GM12878 (cell line): ENCODE results near the gene CD82. TPM values are rescaled to one million over a fixed set of nuclear protein-coding genes. Genes with fewer than 3 reads are reported as not detected.

ENCODE experiments used
- EZH2 ChIP-seq: IDR thresholded peaks from 2 replicates; pipeline ENCODE4 v1.6.1; 2012; ENCODE audit warnings: low read depth, mild to moderate bottlenecking, control low read depth, inconsistent platforms, low read length, borderline replicate concordance; ENCODE audit not compliant: control insufficient read depth
- HDAC2 ChIP-seq: fragments of 200-600 bp; sonication (generic); IDR thresholded peaks from 2 replicates; pipeline ENCODE4 v1.6.1; 2017
- KLF5 ChIP-seq: fragments of 450-650 bp; IDR thresholded peaks from 2 replicates; pipeline ENCODE4 v1.6.1; 2014; ENCODE audit warnings: mild to moderate bottlenecking; ENCODE audit not compliant: partially characterized antibody
- MEF2B ChIP-seq: fragments of 450-650 bp; IDR thresholded peaks from 2 replicates; pipeline ENCODE4 v1.6.1; 2018; ENCODE audit warnings: mild to moderate bottlenecking, moderate library complexity; ENCODE audit not compliant: partially characterized antibody, poor library complexity, severe bottlenecking
- NFIC ChIP-seq: IDR thresholded peaks from 2 replicates; pipeline ENCODE4 v1.6.1; 2012; ENCODE audit warnings: low read depth, mild to moderate bottlenecking, inconsistent platforms, low read length, moderate library complexity
- POU2F2 ChIP-seq: IDR thresholded peaks from 3 replicates; pipeline ENCODE4 v1.6.1; 2011; ENCODE audit warnings: low read depth, mild to moderate bottlenecking, low read length, borderline replicate concordance
- RCOR1 ChIP-seq: conservative IDR thresholded peaks from 2 replicates; pipeline ENCODE4 v1.6.1; 2012; ENCODE audit warnings: low read depth, low read length, improper control_type of control experiment
- TAF1 ChIP-seq: IDR thresholded peaks from 2 replicates; pipeline ENCODE4 v1.6.1; 2011; ENCODE audit warnings: mild to moderate bottlenecking, low read depth, low read length, borderline replicate concordance
- polyA plus RNA-seq, 11 experiments: library from polyadenylated mRNA; depleted of rRNA in 4 of 11; unstranded in 6 of 11; stranded (reverse) in 5 of 11; fragments of >200 nt; fragmentation: Nextera tagmentation in 4 of 11; fragmentation: Illumina TruSeq in 1 of 11; extraction: Ambion mirVana in 4 of 11; extraction: Trizol in 1 of 11; gene quantifications; 1 replicate in 1 of 11; 2 replicates in 10 of 11; pipeline versions ENCODE4 v1.2.1 to v1.2.3, GENCODE V29; 2011 to 2016; ENCODE audit warnings: inconsistent platforms in 2 of 11, missing spikeins in 2 of 11, low read depth in 1 of 11
- total RNA-seq, 4 experiments: library from RNA; depleted of rRNA in 3 of 4; stranded (reverse); fragments of >200 nt in 3 of 4; fragmentation: Illumina TruSeq in 1 of 4; extraction: Trizol in 1 of 4; gene quantifications; 2 replicates each; pipeline versions ENCODE4 v1.2.1 to v1.2.3, GENCODE V29; 2013 to 2021
- TF ChIP-seq, protein P1 (sequence below): fragments of 450-650 bp; IDR thresholded peaks from 2 replicates; pipeline ENCODE4 v1.6.1; 2017; ENCODE audit warnings: mild to moderate bottlenecking, low read depth, inconsistent platforms; ENCODE audit not compliant: poor library complexity, severe bottlenecking
- TF ChIP-seq, protein P2 (sequence below): IDR thresholded peaks from 2 replicates; pipeline ENCODE4 v1.6.1; 2012; ENCODE audit warnings: improper control_type of control experiment, low read depth, low read length; ENCODE audit not compliant: insufficient replicate concordance
- TF ChIP-seq, protein P3 (sequence below): IDR thresholded peaks from 2 replicates; pipeline ENCODE4 v1.6.1; 2011; ENCODE audit warnings: mild to moderate bottlenecking, low read depth, low read length, moderate library complexity; ENCODE audit not compliant: insufficient replicate concordance
- TF ChIP-seq, protein P4 (sequence below): IDR thresholded peaks from 2 replicates; pipeline ENCODE4 v1.6.1; 2012; ENCODE audit warnings: low read depth, low read length, improper control_type of control experiment
- TF ChIP-seq, protein P5 (sequence below): fragments of 450-650 bp; IDR thresholded peaks from 2 replicates; pipeline ENCODE4 v1.6.1; 2016; ENCODE audit warnings: mild to moderate bottlenecking, moderate library complexity, borderline replicate concordance

Gene CD82
- total and polyA plus RNA-seq, 10 of the 15 experiments (the other 5 are each of a cell fraction or from before 2014, with no cell fraction given): 5.2 to 180 (median 84.7) TPM

DNA sequence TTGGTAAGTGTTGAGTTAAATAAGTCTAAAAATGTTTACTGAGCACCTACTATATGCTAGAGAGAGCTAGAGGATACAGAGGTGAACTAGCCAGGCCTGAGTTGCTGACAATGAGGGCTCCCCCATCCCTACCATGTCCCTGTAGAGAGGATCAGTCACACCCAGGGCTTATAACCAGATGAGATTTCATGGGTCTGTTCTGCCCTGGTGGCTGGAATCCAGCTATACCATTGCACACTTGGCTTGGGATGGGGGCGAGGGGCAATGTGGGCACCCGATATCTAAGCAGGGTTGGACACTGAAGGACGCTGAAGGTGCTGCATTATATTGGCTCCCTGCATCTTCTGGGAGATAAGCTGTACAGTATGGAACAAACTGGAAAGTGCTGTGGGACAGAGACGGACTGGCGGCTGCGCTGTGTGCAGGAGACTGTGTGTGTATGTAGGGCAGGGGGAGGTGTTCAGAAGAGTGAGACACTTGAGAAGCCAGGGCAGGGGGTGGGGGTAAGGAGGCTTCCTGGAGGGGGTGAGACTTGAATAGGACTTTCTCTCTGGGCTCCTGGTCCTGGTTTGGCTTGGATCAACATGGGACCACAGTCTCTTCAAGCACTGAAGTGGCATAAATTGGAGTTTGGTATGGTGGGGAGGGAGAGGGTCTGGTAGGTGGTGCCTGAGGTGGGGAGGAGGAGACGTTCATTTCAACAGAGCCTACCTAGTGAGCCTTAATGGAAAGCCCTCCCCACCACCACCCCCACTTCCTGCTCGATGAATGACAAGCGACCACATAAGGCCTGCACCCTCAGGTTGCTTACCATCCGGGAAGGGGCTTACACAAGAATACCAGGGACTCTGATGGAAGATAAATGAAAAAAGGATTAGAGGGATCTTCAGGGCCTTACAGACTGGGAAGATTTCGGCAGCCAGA is 1.8 kb downstream of the CD82 start (continued):
- TF ChIP-seq, protein P1, sequence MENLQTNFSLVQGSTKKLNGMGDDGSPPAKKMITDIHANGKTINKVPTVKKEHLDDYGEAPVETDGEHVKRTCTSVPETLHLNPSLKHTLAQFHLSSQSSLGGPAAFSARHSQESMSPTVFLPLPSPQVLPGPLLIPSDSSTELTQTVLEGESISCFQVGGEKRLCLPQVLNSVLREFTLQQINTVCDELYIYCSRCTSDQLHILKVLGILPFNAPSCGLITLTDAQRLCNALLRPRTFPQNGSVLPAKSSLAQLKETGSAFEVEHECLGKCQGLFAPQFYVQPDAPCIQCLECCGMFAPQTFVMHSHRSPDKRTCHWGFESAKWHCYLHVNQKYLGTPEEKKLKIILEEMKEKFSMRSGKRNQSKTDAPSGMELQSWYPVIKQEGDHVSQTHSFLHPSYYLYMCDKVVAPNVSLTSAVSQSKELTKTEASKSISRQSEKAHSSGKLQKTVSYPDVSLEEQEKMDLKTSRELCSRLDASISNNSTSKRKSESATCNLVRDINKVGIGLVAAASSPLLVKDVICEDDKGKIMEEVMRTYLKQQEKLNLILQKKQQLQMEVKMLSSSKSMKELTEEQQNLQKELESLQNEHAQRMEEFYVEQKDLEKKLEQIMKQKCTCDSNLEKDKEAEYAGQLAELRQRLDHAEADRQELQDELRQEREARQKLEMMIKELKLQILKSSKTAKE: no peak
- TF ChIP-seq EZH2 (no peak), POU2F2 (no peak), HDAC2 (no peak), TAF1 (no peak), KLF5 (no peak), RCOR1 (no peak), NFIC (no peak), MEF2B (no peak)
- TF ChIP-seq, protein P2, sequence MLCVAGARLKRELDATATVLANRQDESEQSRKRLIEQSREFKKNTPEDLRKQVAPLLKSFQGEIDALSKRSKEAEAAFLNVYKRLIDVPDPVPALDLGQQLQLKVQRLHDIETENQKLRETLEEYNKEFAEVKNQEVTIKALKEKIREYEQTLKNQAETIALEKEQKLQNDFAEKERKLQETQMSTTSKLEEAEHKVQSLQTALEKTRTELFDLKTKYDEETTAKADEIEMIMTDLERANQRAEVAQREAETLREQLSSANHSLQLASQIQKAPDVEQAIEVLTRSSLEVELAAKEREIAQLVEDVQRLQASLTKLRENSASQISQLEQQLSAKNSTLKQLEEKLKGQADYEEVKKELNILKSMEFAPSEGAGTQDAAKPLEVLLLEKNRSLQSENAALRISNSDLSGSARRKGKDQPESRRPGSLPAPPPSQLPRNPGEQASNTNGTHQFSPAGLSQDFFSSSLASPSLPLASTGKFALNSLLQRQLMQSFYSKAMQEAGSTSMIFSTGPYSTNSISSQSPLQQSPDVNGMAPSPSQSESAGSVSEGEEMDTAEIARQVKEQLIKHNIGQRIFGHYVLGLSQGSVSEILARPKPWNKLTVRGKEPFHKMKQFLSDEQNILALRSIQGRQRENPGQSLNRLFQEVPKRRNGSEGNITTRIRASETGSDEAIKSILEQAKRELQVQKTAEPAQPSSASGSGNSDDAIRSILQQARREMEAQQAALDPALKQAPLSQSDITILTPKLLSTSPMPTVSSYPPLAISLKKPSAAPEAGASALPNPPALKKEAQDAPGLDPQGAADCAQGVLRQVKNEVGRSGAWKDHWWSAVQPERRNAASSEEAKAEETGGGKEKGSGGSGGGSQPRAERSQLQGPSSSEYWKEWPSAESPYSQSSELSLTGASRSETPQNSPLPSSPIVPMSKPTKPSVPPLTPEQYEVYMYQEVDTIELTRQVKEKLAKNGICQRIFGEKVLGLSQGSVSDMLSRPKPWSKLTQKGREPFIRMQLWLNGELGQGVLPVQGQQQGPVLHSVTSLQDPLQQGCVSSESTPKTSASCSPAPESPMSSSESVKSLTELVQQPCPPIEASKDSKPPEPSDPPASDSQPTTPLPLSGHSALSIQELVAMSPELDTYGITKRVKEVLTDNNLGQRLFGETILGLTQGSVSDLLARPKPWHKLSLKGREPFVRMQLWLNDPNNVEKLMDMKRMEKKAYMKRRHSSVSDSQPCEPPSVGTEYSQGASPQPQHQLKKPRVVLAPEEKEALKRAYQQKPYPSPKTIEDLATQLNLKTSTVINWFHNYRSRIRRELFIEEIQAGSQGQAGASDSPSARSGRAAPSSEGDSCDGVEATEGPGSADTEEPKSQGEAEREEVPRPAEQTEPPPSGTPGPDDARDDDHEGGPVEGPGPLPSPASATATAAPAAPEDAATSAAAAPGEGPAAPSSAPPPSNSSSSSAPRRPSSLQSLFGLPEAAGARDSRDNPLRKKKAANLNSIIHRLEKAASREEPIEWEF: no peak
- TF ChIP-seq, protein P3, sequence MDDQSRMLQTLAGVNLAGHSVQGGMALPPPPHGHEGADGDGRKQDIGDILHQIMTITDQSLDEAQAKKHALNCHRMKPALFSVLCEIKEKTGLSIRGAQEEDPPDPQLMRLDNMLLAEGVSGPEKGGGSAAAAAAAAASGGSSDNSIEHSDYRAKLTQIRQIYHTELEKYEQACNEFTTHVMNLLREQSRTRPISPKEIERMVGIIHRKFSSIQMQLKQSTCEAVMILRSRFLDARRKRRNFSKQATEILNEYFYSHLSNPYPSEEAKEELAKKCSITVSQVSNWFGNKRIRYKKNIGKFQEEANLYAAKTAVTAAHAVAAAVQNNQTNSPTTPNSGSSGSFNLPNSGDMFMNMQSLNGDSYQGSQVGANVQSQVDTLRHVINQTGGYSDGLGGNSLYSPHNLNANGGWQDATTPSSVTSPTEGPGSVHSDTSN: peak; percentile 44
- TF ChIP-seq, protein P4, sequence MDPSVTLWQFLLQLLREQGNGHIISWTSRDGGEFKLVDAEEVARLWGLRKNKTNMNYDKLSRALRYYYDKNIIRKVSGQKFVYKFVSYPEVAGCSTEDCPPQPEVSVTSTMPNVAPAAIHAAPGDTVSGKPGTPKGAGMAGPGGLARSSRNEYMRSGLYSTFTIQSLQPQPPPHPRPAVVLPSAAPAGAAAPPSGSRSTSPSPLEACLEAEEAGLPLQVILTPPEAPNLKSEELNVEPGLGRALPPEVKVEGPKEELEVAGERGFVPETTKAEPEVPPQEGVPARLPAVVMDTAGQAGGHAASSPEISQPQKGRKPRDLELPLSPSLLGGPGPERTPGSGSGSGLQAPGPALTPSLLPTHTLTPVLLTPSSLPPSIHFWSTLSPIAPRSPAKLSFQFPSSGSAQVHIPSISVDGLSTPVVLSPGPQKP: no peak
- TF ChIP-seq, protein P5, sequence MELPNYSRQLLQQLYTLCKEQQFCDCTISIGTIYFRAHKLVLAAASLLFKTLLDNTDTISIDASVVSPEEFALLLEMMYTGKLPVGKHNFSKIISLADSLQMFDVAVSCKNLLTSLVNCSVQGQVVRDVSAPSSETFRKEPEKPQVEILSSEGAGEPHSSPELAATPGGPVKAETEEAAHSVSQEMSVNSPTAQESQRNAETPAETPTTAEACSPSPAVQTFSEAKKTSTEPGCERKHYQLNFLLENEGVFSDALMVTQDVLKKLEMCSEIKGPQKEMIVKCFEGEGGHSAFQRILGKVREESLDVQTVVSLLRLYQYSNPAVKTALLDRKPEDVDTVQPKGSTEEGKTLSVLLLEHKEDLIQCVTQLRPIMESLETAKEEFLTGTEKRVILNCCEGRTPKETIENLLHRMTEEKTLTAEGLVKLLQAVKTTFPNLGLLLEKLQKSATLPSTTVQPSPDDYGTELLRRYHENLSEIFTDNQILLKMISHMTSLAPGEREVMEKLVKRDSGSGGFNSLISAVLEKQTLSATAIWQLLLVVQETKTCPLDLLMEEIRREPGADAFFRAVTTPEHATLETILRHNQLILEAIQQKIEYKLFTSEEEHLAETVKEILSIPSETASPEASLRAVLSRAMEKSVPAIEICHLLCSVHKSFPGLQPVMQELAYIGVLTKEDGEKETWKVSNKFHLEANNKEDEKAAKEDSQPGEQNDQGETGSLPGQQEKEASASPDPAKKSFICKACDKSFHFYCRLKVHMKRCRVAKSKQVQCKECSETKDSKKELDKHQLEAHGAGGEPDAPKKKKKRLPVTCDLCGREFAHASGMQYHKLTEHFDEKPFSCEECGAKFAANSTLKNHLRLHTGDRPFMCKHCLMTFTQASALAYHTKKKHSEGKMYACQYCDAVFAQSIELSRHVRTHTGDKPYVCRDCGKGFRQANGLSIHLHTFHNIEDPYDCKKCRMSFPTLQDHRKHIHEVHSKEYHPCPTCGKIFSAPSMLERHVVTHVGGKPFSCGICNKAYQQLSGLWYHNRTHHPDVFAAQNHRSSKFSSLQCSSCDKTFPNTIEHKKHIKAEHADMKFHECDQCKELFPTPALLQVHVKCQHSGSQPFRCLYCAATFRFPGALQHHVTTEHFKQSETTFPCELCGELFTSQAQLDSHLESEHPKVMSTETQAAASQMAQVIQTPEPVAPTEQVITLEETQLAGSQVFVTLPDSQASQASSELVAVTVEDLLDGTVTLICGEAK: no peak
